Measurements from ENCODE around the gene OSER1. TPM values are rescaled to one million over a fixed set of nuclear protein-coding genes. Genes with fewer than 3 reads are reported as not detected.

Gene OSER1
- total and polyA plus RNA-seq, 4 donors = 22.6 to 32.9 (median 27.7) TPM

GRCh38 chr20:44208770-44209169, 1.8 kb downstream of the OSER1 start:
- ATAC-seq (ENCODE audit: insufficient read depth, low FRiP score) (no peak), DNase-seq (peak in 2 of 3 donors; percentile 30 to 34)
- Histone ChIP-seq H3K4me1 (ENCODE audit: control insufficient read depth in 5 of 5, insufficient read depth in 5 of 5, low read length in 5 of 5) (peaks cover 7 to 34% (median 13%) of the 10 kb centered on the region in 5 donors), H3K9me3 (ENCODE audit: control insufficient read depth in 4 of 4, insufficient read depth in 3 of 4, low read length in 3 of 4) (no peaks in the 10 kb centered on the region), H3K36me3 (ENCODE audit: control insufficient read depth in 4 of 4, insufficient read depth in 4 of 4, low read length in 4 of 4) (peaks cover 0 to 10% (median 0%) of the 10 kb centered on the region in 4 donors), H3K4me3 (no peak overlapping the region), H3K27ac (ENCODE audit: low read depth in 1 of 2, low read length in 1 of 2) (peak overlapping the region in 1 of 2 donors; percentile 90), H3K27me3 (ENCODE audit: control insufficient read depth in 3 of 3, insufficient read depth in 3 of 3, low read length in 2 of 3) (no peaks in the 10 kb centered on the region), H3K9ac (ENCODE audit: insufficient read depth in 1 of 2, low read length in 2 of 2) (peak overlapping the region; percentile 9 to 39)
- 26 to 31% methylated on average over 7 of the region's 7 CpGs for WGBS, 2 donors
- no peak for TF ChIP-seq CTCF (IDR thresholded peaks at IDR 0.05; ENCODE audit: control extremely low read depth, extremely low read depth)

DNA sequence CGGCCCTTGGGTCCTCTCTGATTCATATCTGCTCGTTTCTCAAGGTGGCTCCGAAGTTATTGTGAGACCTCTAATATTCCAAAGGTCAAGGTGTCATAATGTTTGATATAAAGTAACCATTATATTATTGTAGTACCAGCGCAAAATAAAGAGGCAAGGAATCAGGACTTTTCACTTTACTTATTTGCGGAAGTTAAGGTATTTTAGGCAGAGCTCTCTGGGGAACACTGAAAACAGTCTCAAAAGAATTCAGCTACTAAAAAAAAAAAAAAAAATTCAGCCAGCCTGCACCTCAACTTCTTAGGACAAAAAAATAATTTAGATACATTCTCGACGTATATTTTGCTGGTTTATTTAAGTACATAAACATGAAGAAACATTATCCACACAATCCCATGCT, 2.4 kb downstream of the OSER1 start:
- Histone ChIP-seq H3K27me3 (ENCODE audit: control insufficient read depth in 3 of 3, insufficient read depth in 3 of 3, low read length in 2 of 3) (no peaks in the 10 kb centered on the region), H3K9me3 (ENCODE audit: control insufficient read depth in 4 of 4, insufficient read depth in 3 of 4, low read length in 3 of 4) (no peaks in the 10 kb centered on the region), H3K36me3 (ENCODE audit: control insufficient read depth in 4 of 4, insufficient read depth in 4 of 4, low read length in 4 of 4) (peaks cover 0 to 10% (median 0%) of the 10 kb centered on the region in 4 donors), H3K4me3 (no peak overlapping the region), H3K27ac (ENCODE audit: low read depth in 1 of 2, low read length in 1 of 2) (no peak overlapping the region), H3K9ac (ENCODE audit: insufficient read depth in 1 of 2, low read length in 2 of 2) (no peak overlapping the region), H3K4me1 (ENCODE audit: control insufficient read depth in 5 of 5, insufficient read depth in 5 of 5, low read length in 5 of 5) (peaks cover 7 to 34% (median 13%) of the 10 kb centered on the region in 5 donors)
- WGBS, 2 donors = 55 to 71% methylated on average over 7 of the region's 7 CpGs
- ATAC-seq (ENCODE audit: insufficient read depth, low FRiP score) (no peak), DNase-seq (no peak)
- no peak for TF ChIP-seq CTCF (IDR thresholded peaks at IDR 0.05; ENCODE audit: control extremely low read depth, extremely low read depth)

GRCh38 chr20:44207126-44207723, 3.3 kb downstream of the OSER1 start:
- Histone ChIP-seq H3K9me3 (ENCODE audit: control insufficient read depth in 4 of 4, insufficient read depth in 3 of 4, low read length in 3 of 4) (no peaks in the 10 kb centered on the region), H3K4me3 (no peak overlapping the region), H3K4me1 (ENCODE audit: control insufficient read depth in 5 of 5, insufficient read depth in 5 of 5, low read length in 5 of 5) (peaks cover 7 to 34% (median 13%) of the 10 kb centered on the region in 5 donors), H3K27me3 (ENCODE audit: control insufficient read depth in 3 of 3, insufficient read depth in 3 of 3, low read length in 2 of 3) (no peaks in the 10 kb centered on the region), H3K36me3 (ENCODE audit: control insufficient read depth in 4 of 4, insufficient read depth in 4 of 4, low read length in 4 of 4) (peaks cover 0 to 10% (median 4%) of the 10 kb centered on the region in 4 donors), H3K27ac (ENCODE audit: low read depth in 1 of 2, low read length in 1 of 2) (peak overlapping the region in 1 of 2 donors; percentile 11), H3K9ac (ENCODE audit: insufficient read depth in 1 of 2, low read length in 2 of 2) (no peak overlapping the region)
- ATAC-seq (ENCODE audit: insufficient read depth, low FRiP score) = no peak
- peak in 1 of 3 donors; percentile 20 for DNase-seq
- WGBS, 2 donors = 36 to 39% methylated on average over 3 of the region's 3 CpGs
- TF ChIP-seq CTCF (IDR thresholded peaks at IDR 0.05; ENCODE audit: control extremely low read depth, extremely low read depth) = no peak

DNA sequence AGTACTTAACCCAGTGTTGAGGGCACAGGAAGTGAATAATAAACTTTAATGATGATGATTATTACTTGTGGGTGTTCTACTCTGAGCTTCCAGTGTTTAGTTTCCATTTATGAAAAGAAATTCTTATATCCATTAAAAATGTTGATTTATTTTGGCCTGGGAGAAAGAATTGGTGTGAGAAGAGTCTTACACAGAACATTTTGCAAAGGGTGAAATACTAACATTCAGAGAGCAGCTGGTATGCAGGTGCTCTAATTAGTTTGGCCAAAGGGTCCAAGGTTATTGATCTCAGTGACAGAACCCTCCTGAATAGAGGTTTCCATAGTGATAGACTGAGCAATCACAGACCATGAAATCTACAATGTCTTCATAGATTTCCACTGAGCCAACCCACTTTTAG, 4.4 kb downstream of the OSER1 start:
- DNase-seq (no peak), ATAC-seq (ENCODE audit: insufficient read depth, low FRiP score) (no peak)
- H3K4me3 ChIP-seq = no peak overlapping the region
- no peak overlapping the region for H3K27ac ChIP-seq (ENCODE audit: low read depth in 1 of 2, low read length in 1 of 2)
- no peak for TF ChIP-seq CTCF (IDR thresholded peaks at IDR 0.05; ENCODE audit: control extremely low read depth, extremely low read depth)
- no peaks in the 10 kb centered on the region for H3K9me3 ChIP-seq (ENCODE audit: control insufficient read depth in 4 of 4, insufficient read depth in 3 of 4, low read length in 3 of 4)
- H3K27me3 ChIP-seq (ENCODE audit: control insufficient read depth in 3 of 3, insufficient read depth in 3 of 3, low read length in 2 of 3) = no peaks in the 10 kb centered on the region
- no peak overlapping the region for H3K9ac ChIP-seq (ENCODE audit: insufficient read depth in 1 of 2, low read length in 2 of 2)
- H3K4me1 ChIP-seq (ENCODE audit: control insufficient read depth in 5 of 5, insufficient read depth in 5 of 5, low read length in 5 of 5) = peaks cover 3 to 24% (median 7%) of the 10 kb centered on the region in 5 donors
- H3K36me3 ChIP-seq (ENCODE audit: control insufficient read depth in 4 of 4, insufficient read depth in 4 of 4, low read length in 4 of 4) = peaks cover 1 to 14% (median 7%) of the 10 kb centered on the region in 4 donors

Measured in lung (tissue), 12 donors.